Neural cell (in vitro differentiated cells): Measurements from ENCODE around the gene ARL3. TPM values are rescaled to one million over a fixed set of nuclear protein-coding genes. Genes with fewer than 3 reads are reported as not detected.

Source experiments
- H2AFZ ChIP-seq: fragments of 200-600, 300-800 bp; sonication (generic), shearing (Covaris generic); 2 replicates; pipeline ENCODE4 v1.6.0; 2014; ENCODE audit warnings: low read depth, mild to moderate bottlenecking, antibody characterized with exemption, low read length, moderate library complexity
- H3F3A ChIP-seq: fragments of 200-600 bp; shearing (Covaris generic); 2 replicates; pipeline ENCODE4 v1.6.1; 2016; ENCODE audit warnings: mild to moderate bottlenecking, moderate library complexity, mixed read lengths, antibody characterized with exemption, low read length; ENCODE audit not compliant: insufficient read depth, poor library complexity, severe bottlenecking
- H3K27ac ChIP-seq: fragments of 200-600, 300-800 bp; sonication (generic), shearing (Covaris generic); 2 replicates; pipeline ENCODE4 v1.5.1; 2014; ENCODE audit warnings: mild to moderate bottlenecking, low read length, moderate library complexity
- H3K27me3 ChIP-seq: fragments of 300-800, 200-600 bp; sonication (generic), shearing (Covaris generic); 2 replicates; pipeline ENCODE4 v1.6.0; 2014; ENCODE audit warnings: mild to moderate bottlenecking, low read depth, low read length, moderate library complexity; ENCODE audit not compliant: insufficient read depth
- H3K36me3 ChIP-seq: fragments of 300-800, 200-600 bp; sonication (generic), shearing (Covaris generic); 2 replicates; pipeline ENCODE4 v1.5.1; 2014; ENCODE audit warnings: mild to moderate bottlenecking, antibody characterized with exemption, low read length, moderate library complexity; ENCODE audit not compliant: insufficient read depth
- H3K4me2 ChIP-seq: fragments of 300-800, 200-600 bp; sonication (generic), shearing (Covaris generic); 2 replicates; pipeline ENCODE4 v1.6.0; 2014; ENCODE audit warnings: mild to moderate bottlenecking, low read length
- H3K4me3 ChIP-seq: fragments of 300-800, 200-600 bp; sonication (generic), shearing (Covaris generic); 2 replicates; pipeline ENCODE4 v1.5.1; 2014; ENCODE audit warnings: mild to moderate bottlenecking, low read length, moderate library complexity
- H3K79me2 ChIP-seq: fragments of 200-600 bp; shearing (Covaris generic); replicated peaks from 2 replicates; pipeline ENCODE4 v1.6.0; 2014; ENCODE audit warnings: mild to moderate bottlenecking, low read length, moderate library complexity; ENCODE audit not compliant: insufficient read depth
- H3K9ac ChIP-seq: fragments of 300-800, 200-600 bp; sonication (generic), shearing (Covaris generic); 2 replicates; pipeline ENCODE4 v1.6.1; 2016; ENCODE audit warnings: mild to moderate bottlenecking, low read length, mixed read lengths
- H3K9me2 ChIP-seq: fragments of 200-600 bp; shearing (Covaris generic); 2 replicates; pipeline ENCODE4 v1.6.1; 2016; ENCODE audit warnings: mild to moderate bottlenecking, low read length, mixed read lengths; ENCODE audit not compliant: insufficient read depth
- H3K9me3 ChIP-seq: fragments of 200-600, 300-800 bp; sonication (generic), shearing (Covaris generic); 2 replicates; pipeline ENCODE4 v1.6.1; 2016; ENCODE audit warnings: mild to moderate bottlenecking, mixed run types, low read length, moderate library complexity, mixed read lengths
- H4K20me1 ChIP-seq: fragments of 200-600 bp; shearing (Covaris generic); 2 replicates; pipeline ENCODE4 v1.6.1; 2016; ENCODE audit warnings: mild to moderate bottlenecking, mixed run types; ENCODE audit not compliant: insufficient read depth
- EP300 ChIP-seq: fragments of 450-650 bp; conservative IDR thresholded peaks from 2 replicates; pipeline ENCODE4 v1.6.1; 2014; ENCODE audit warnings: antibody characterized with exemption, mild to moderate bottlenecking, moderate library complexity; ENCODE audit not compliant: poor library complexity, severe bottlenecking
- EZH2 ChIP-seq: fragments of 200-600, 300-800 bp; shearing (Covaris generic), sonication (generic); IDR thresholded peaks from 2 replicates; pipeline ENCODE4 v1.6.1; 2014; ENCODE audit warnings: antibody characterized with exemption, low read length, borderline replicate concordance, mild to moderate bottlenecking; ENCODE audit not compliant: insufficient read depth, poor library complexity, severe bottlenecking
- MXI1 ChIP-seq: fragments of 450-650 bp; conservative IDR thresholded peaks from 2 replicates; pipeline ENCODE4 v1.6.1; 2014; ENCODE audit warnings: antibody characterized with exemption, mild to moderate bottlenecking; ENCODE audit not compliant: poor library complexity, severe bottlenecking
- POLR2AphosphoS5 ChIP-seq: IDR thresholded peaks from 2 replicates; pipeline ENCODE4 v1.6.1; 2012
- RAD21 ChIP-seq: fragments of 450-650 bp; conservative IDR thresholded peaks from 2 replicates; pipeline ENCODE4 v1.6.1; 2014; ENCODE audit warnings: antibody characterized with exemption, mild to moderate bottlenecking, moderate library complexity
- REST ChIP-seq: IDR thresholded peaks from 2 replicates; pipeline ENCODE4 v1.6.1; 2012; ENCODE audit warnings: borderline replicate concordance
- SMC3 ChIP-seq: fragments of 450-650 bp; conservative IDR thresholded peaks from 2 replicates; pipeline ENCODE4 v1.6.1; 2014; ENCODE audit warnings: antibody characterized with exemption, mild to moderate bottlenecking, moderate library complexity; ENCODE audit not compliant: poor library complexity
- TAF1 ChIP-seq: IDR thresholded peaks from 2 replicates; pipeline ENCODE4 v1.6.1; 2012; ENCODE audit warnings: low read depth
- polyA plus RNA-seq: library from polyadenylated mRNA; depleted of rRNA; stranded (reverse); fragments of >200 nt; gene quantifications from 2 replicates; pipeline ENCODE4 v1.2.3, GENCODE V29; 2014
- TF ChIP-seq, protein P1 (sequence below): fragments of 450-650 bp; IDR thresholded peaks from 2 replicates; pipeline ENCODE4 v1.5.1; 2014; ENCODE audit warnings: antibody characterized with exemption, mild to moderate bottlenecking, moderate library complexity; ENCODE audit not compliant: poor library complexity, severe bottlenecking

Gene ARL3
- polyA plus RNA-seq, 1 donor from 2014 or later, result 56.0 TPM

- H2AFZ ChIP-seq, result no peak overlapping the region
- H3K79me2 ChIP-seq, result no peaks in the 10 kb centered on the region
- H4K20me1 ChIP-seq, result no peaks in the 10 kb centered on the region
- H3K36me3 ChIP-seq, result no peaks in the 10 kb centered on the region
- no peak for TF ChIP-seq POLR2AphosphoS5
- TF ChIP-seq REST, result no peak
- no peak for TF ChIP-seq MXI1
- no peak for TF ChIP-seq EP300
- TF ChIP-seq RAD21, result no peak
- TF ChIP-seq, protein P1, sequence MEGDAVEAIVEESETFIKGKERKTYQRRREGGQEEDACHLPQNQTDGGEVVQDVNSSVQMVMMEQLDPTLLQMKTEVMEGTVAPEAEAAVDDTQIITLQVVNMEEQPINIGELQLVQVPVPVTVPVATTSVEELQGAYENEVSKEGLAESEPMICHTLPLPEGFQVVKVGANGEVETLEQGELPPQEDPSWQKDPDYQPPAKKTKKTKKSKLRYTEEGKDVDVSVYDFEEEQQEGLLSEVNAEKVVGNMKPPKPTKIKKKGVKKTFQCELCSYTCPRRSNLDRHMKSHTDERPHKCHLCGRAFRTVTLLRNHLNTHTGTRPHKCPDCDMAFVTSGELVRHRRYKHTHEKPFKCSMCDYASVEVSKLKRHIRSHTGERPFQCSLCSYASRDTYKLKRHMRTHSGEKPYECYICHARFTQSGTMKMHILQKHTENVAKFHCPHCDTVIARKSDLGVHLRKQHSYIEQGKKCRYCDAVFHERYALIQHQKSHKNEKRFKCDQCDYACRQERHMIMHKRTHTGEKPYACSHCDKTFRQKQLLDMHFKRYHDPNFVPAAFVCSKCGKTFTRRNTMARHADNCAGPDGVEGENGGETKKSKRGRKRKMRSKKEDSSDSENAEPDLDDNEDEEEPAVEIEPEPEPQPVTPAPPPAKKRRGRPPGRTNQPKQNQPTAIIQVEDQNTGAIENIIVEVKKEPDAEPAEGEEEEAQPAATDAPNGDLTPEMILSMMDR, result no peak
- TF ChIP-seq EZH2, result no peak
- no peak for TF ChIP-seq SMC3
- no peak for TF ChIP-seq TAF1
- no peak overlapping the region for H3K4me2 ChIP-seq
- no peaks in the 10 kb centered on the region for H3F3A ChIP-seq
- no peaks in the 10 kb centered on the region for H3K9me3 ChIP-seq
- no peak overlapping the region for H3K27ac ChIP-seq
- no peaks in the 10 kb centered on the region for H3K9me2 ChIP-seq
- no peak overlapping the region for H3K9ac ChIP-seq
- H3K27me3 ChIP-seq, result no peaks in the 10 kb centered on the region
- H3K4me3 ChIP-seq, result no peak overlapping the region
Observed at GRCh38 chr10:102738692-102739121, 24.5 kb upstream of the ARL3 start.

DNA sequence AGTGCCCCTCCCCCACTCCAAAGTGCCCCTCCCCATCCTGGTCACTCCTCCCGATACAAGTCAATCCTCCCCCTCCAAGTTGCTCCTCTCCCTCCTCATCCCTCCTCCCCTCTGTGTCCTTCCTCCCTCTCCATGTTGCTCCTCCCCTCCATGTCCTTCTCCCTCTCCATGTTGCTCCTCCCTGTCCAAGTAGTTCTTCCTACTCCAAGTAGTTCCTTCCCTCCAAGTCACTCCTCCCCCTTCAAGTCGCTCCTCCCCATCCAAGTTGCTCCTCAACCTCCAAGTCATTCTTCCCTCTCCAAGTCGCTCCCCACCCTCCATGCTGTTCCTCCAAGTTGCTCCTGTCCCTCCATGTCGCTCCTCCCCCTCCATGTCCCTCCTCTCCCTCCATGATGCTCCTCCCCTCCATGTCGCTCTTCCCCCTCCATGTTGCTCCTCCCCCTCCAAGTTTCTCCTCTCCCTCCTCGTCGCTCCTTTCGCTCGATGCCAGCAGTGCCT, 20.9 kb upstream of the ARL3 start:
- no peak overlapping the region for H2AFZ ChIP-seq

More for the DNA sequence above, 20.9 kb upstream of the ARL3 start:
- no peaks in the 10 kb centered on the region for H3K9me2 ChIP-seq
- H3K79me2 ChIP-seq, result no peaks in the 10 kb centered on the region
- no peaks in the 10 kb centered on the region for H3K9me3 ChIP-seq
- no peak overlapping the region for H3K4me3 ChIP-seq
- H3K27ac ChIP-seq, result no peak overlapping the region
- no peak overlapping the region for H3K4me2 ChIP-seq
- no peaks in the 10 kb centered on the region for H3K27me3 ChIP-seq
- TF ChIP-seq EP300, result no peak
- no peak for TF ChIP-seq TAF1
- no peak for TF ChIP-seq SMC3
- no peak for TF ChIP-seq MXI1
- no peak for TF ChIP-seq EZH2
- TF ChIP-seq RAD21, result no peak
- TF ChIP-seq, protein P1, result no peak
- no peak for TF ChIP-seq REST
- no peak for TF ChIP-seq POLR2AphosphoS5
- H4K20me1 ChIP-seq, result no peaks in the 10 kb centered on the region
- H3K9ac ChIP-seq, result no peak overlapping the region
- H3K36me3 ChIP-seq, result no peaks in the 10 kb centered on the region
- H3F3A ChIP-seq, result no peaks in the 10 kb centered on the region
